Breast epithelium (tissue), 4 donors: ENCODE measurements around the gene KIF4A. TPM values are rescaled to one million over a fixed set of nuclear protein-coding genes. Genes with fewer than 3 reads are reported as not detected.
A peak's percentile ranks its signal among the peaks of the same experiment; 100 is the strongest.

ENCODE experiments used
- DNase-seq, 2 donors: peaks; one replicate each; pipeline ENCODE4 v3.0.0-alpha.2; 2019; ENCODE audit warnings: low spot score in 2 of 2
- H3K27ac ChIP-seq, 2 donors: fragments of 200-600 bp; sonication (generic) in 1 of 2; one replicate each; pipeline ENCODE4 v1.5.1; 2016 to 2019; ENCODE audit warnings: mild to moderate bottlenecking in 1 of 2
- H3K27me3 ChIP-seq, 2 donors: fragments of 200-600 bp; sonication (generic) in 1 of 2; one replicate each; pipeline versions ENCODE4 v1.5.1 to v1.6.0; 2017 to 2019; ENCODE audit warnings: control low read depth in 1 of 2, mild to moderate bottlenecking in 1 of 2
- H3K36me3 ChIP-seq: fragments of 200-600 bp; one replicate; pipeline ENCODE4 v1.5.1; 2019
- H3K4me1 ChIP-seq, 2 donors: fragments of 200-600 bp; sonication (generic); one replicate each; pipeline ENCODE4 v1.5.1; 2016 to 2019; ENCODE audit warnings: control low read depth in 1 of 2
- H3K4me3 ChIP-seq, 3 donors: fragments of 200-600 bp; sonication (generic); 1 replicate in 2 of 3; 2 replicates in 1 of 3; pipeline ENCODE4 v1.5.1; 2016 to 2019; ENCODE audit warnings: mild to moderate bottlenecking in 3 of 3, moderate library complexity in 2 of 3
- H3K9me3 ChIP-seq, 2 donors: fragments of 200-600 bp; sonication (generic) in 1 of 2; one replicate each; pipeline ENCODE4 v1.5.1; 2016 to 2019; ENCODE audit warnings: control low read depth in 1 of 2
- CTCF ChIP-seq, 3 donors: fragments of 450-650 bp; IDR thresholded peaks; one replicate each; pipeline ENCODE4 v1.5.1; 2016 to 2017; ENCODE audit warnings: antibody characterized with exemption in 3 of 3, mild to moderate bottlenecking in 3 of 3, moderate library complexity in 3 of 3
- POLR2A ChIP-seq: fragments of 450-650 bp; IDR thresholded peaks from one replicate; pipeline ENCODE4 v1.6.1; 2016; ENCODE audit warnings: antibody characterized with exemption, mild to moderate bottlenecking, moderate library complexity
- POLR2AphosphoS5 ChIP-seq, 3 donors: sonication (generic); formaldehyde crosslinking; IDR thresholded peaks; one replicate each; pipeline ENCODE4 v1.6.1; 2017; ENCODE audit warnings: antibody characterized with exemption in 3 of 3
- intact Hi-C: fragments of 100-400 bp; cut with DNase I; formaldehyde crosslinking; loops from one replicate; pipeline ENCODE4 v1.15.1; 2023; ENCODE audit warnings: low total_unique reads
- total RNA-seq, 3 donors: library from RNA; depleted of rRNA; stranded (reverse); fragments of >200 nt; gene quantifications; one replicate each; pipeline ENCODE4 v1.1.0, GENCODE V29; 2016

Gene KIF4A
- total RNA-seq, 3 donors from 2014 or later, result 0.15 to 0.80 (median 0.33) TPM

- Histone ChIP-seq H3K27me3 (peaks cover 0 to 81% of the 10 kb centered on the region in 2 donors), H3K9me3 (no peaks in the 10 kb centered on the region), H3K36me3 (no peaks in the 10 kb centered on the region), H3K4me1 (no peaks in the 10 kb centered on the region), H3K27ac (no peak overlapping the region), H3K4me3 (peak overlapping the region in 2 of 3 donors; percentile 32 to 50)
- TF ChIP-seq POLR2A, result no peak
- TF ChIP-seq CTCF (IDR thresholded peaks at IDR 0.05), result no peak
- TF ChIP-seq POLR2AphosphoS5 (IDR thresholded peaks at IDR 0.05), result no peak
- DNase-seq, result no peak
- intact Hi-C loops, result no loop called here
Observed at GRCh38 chrX:70444946-70445656, 155.2 kb downstream of the KIF4A start.

- intact Hi-C loops, result no loop called here
- no peak for DNase-seq
- peaks cover 0 to 80% of the 10 kb centered on the region in 2 donors for H3K27me3 ChIP-seq
- no peak overlapping the region for H3K4me3 ChIP-seq
- no peaks in the 10 kb centered on the region for H3K4me1 ChIP-seq
- H3K9me3 ChIP-seq, result no peaks in the 10 kb centered on the region
- no peaks in the 10 kb centered on the region for H3K36me3 ChIP-seq
- no peak overlapping the region for H3K27ac ChIP-seq
- TF ChIP-seq POLR2A, result no peak
- no peak for TF ChIP-seq CTCF (IDR thresholded peaks at IDR 0.05)
- no peak for TF ChIP-seq POLR2AphosphoS5 (IDR thresholded peaks at IDR 0.05)
Observed at GRCh38 chrX:70445951-70446350, 156.0 kb downstream of the KIF4A start.

- TF ChIP-seq POLR2A (no peak), POLR2AphosphoS5 (IDR thresholded peaks at IDR 0.05) (no peak), CTCF (IDR thresholded peaks at IDR 0.05) (no peak)
- no peak for DNase-seq
- no peak overlapping the region for H3K27ac ChIP-seq
- H3K4me1 ChIP-seq, result no peaks in the 10 kb centered on the region
- intact Hi-C loops, result no loop called here
- no peak overlapping the region for H3K4me3 ChIP-seq
- no peaks in the 10 kb centered on the region for H3K36me3 ChIP-seq
- peaks cover 0 to 84% of the 10 kb centered on the region in 2 donors for H3K27me3 ChIP-seq
- no peaks in the 10 kb centered on the region for H3K9me3 ChIP-seq
Observed at GRCh38 chrX:70446380-70447350, 156.8 kb downstream of the KIF4A start.

GRCh38 chrX:70449457-70449966, 159.6 kb downstream of the KIF4A start:
- DNase-seq, result no peak
- intact Hi-C loops, result no loop called here
- H3K4me1 ChIP-seq, result no peaks in the 10 kb centered on the region
- TF ChIP-seq CTCF (IDR thresholded peaks at IDR 0.05) (no peak), POLR2AphosphoS5 (IDR thresholded peaks at IDR 0.05) (no peak), POLR2A (no peak)
- H3K4me3 ChIP-seq, result no peak overlapping the region
- no peak overlapping the region for H3K27ac ChIP-seq
- no peaks in the 10 kb centered on the region for H3K36me3 ChIP-seq
- H3K27me3 ChIP-seq, result peaks cover 0 to 81% of the 10 kb centered on the region in 2 donors
- H3K9me3 ChIP-seq, result no peaks in the 10 kb centered on the region
